K562 (cell line): ENCODE data around the gene TNFAIP3. TPM values are rescaled to one million over a fixed set of nuclear protein-coding genes. Genes with fewer than 3 reads are reported as not detected.
A peak's percentile ranks its signal among the peaks of the same experiment; 100 is the strongest.

Source experiments
- CHD1 ChIP-seq: fragments of 200-600 bp; sonication (generic); IDR thresholded peaks from one replicate; pipeline ENCODE4 v1.6.1; 2012; ENCODE audit warnings: mild to moderate bottlenecking, moderate library complexity, low read length, inconsistent platforms
- CXXC5 ChIP-seq: fragments of 250-450 bp; sonication (Bioruptor Pico); IDR thresholded peaks from 2 replicates; pipeline ENCODE4 v1.8.0; 2022; ENCODE audit warnings: inconsistent platforms, mild to moderate bottlenecking, moderate library complexity
- ELF1 ChIP-seq: fragments of 200-800 bp; sonication (Bioruptor generic); IDR thresholded peaks from 2 replicates; pipeline ENCODE4 v1.6.1; 2016; ENCODE audit warnings: missing genetic modification characterization, missing compliant biosample characterization
- HDGF ChIP-seq: fragments of 450-650 bp; IDR thresholded peaks from 2 replicates; pipeline ENCODE4 v1.6.1; 2016
- HNRNPLL ChIP-seq: fragments of 200-400 bp; formaldehyde crosslinking; IDR thresholded peaks from 2 replicates; pipeline ENCODE4 v1.6.1; 2017; ENCODE audit warnings: low read length, low read depth, mild to moderate bottlenecking; ENCODE audit not compliant: poor library complexity, severe bottlenecking
- MAFK ChIP-seq: IDR thresholded peaks from 2 replicates; pipeline ENCODE4 v1.6.1; 2011; ENCODE audit warnings: low read length, improper control_type of control experiment
- MLLT1 ChIP-seq, 2 experiments: fragments of 450-650 bp; IDR thresholded peaks; 2 replicates each; pipeline ENCODE4 v1.6.1; 2016
- NFXL1 ChIP-seq: fragments of 450-650 bp; formaldehyde crosslinking; IDR thresholded peaks from 2 replicates; pipeline ENCODE4 v1.4.0; 2021; ENCODE audit warnings: mild to moderate bottlenecking
- PYGO2 ChIP-seq: fragments of 450-650 bp; IDR thresholded peaks from 2 replicates; pipeline ENCODE4 v1.6.1; 2016; ENCODE audit warnings: mild to moderate bottlenecking, missing genetic modification characterization, moderate library complexity, missing compliant biosample characterization
- RUNX1 ChIP-seq: sonication (generic); IDR thresholded peaks from 2 replicates; pipeline ENCODE4 v1.6.1; 2016; ENCODE audit warnings: antibody characterized with exemption, low read depth
- SLC30A9 ChIP-seq: fragments of 250-450 bp; sonication (Bioruptor Pico); IDR thresholded peaks from 2 replicates; pipeline ENCODE4 v1.8.0; 2022; ENCODE audit warnings: mild to moderate bottlenecking, moderate library complexity
- SMARCE1 ChIP-seq: fragments of 450-650 bp; IDR thresholded peaks from 2 replicates; pipeline ENCODE4 v1.7.1; 2016; ENCODE audit warnings: mild to moderate bottlenecking
- TCF3 ChIP-seq: sonication (generic); formaldehyde crosslinking; IDR thresholded peaks from 2 replicates; pipeline ENCODE4 v1.4.0; 2020; ENCODE audit warnings: mild to moderate bottlenecking, missing genetic modification reagents
- TEAD2 ChIP-seq: fragments of 450-650 bp; IDR thresholded peaks from 2 replicates; pipeline ENCODE4 v1.6.1; 2016; ENCODE audit warnings: missing genetic modification characterization, control low read depth, missing compliant biosample characterization
- ZBTB11 ChIP-seq, 3 experiments: fragments of 200-800 bp in 1 of 3; fragments of 250-450 bp in 1 of 3; fragments of 450-650 bp in 1 of 3; sonication (Bioruptor Pico) in 1 of 3; sonication (Bioruptor generic) in 1 of 3; formaldehyde crosslinking in 1 of 3; IDR thresholded peaks; 2 replicates each; pipeline versions ENCODE4 v1.6.1 to v1.8.0; 2016 to 2022; ENCODE audit warnings: mild to moderate bottlenecking in 2 of 3, missing genetic modification characterization in 2 of 3, missing compliant biosample characterization in 1 of 3, moderate library complexity in 1 of 3
- ZNF140 ChIP-seq: fragments of 250-450 bp; sonication (Bioruptor Pico); IDR thresholded peaks from 2 replicates; pipeline ENCODE4 v1.8.0; 2021; ENCODE audit warnings: moderate library complexity, mild to moderate bottlenecking, inconsistent platforms
- ZNF232 ChIP-seq: sonication (generic); formaldehyde crosslinking; IDR thresholded peaks from 2 replicates; pipeline ENCODE4 v1.8.0; 2022; ENCODE audit warnings: mild to moderate bottlenecking, missing genetic modification reagents
- ZNF592 ChIP-seq: fragments of 450-650 bp; IDR thresholded peaks from 2 replicates; pipeline ENCODE4 v1.6.1; 2017; ENCODE audit warnings: antibody characterized with exemption, mild to moderate bottlenecking
- polyA plus RNA-seq, 8 experiments: library from polyadenylated mRNA; depleted of rRNA in 4 of 8; stranded (reverse) in 5 of 8; unstranded in 3 of 8; fragments of >200 nt; fragmentation: Nextera tagmentation in 2 of 8; fragmentation: Illumina TruSeq in 1 of 8; extraction: Ambion mirVana in 2 of 8; extraction: Trizol in 1 of 8; gene quantifications; 2 replicates each; pipeline versions ENCODE4 v1.2.1 to v1.2.3, GENCODE V29; 2011 to 2014; ENCODE audit warnings: inconsistent platforms in 1 of 8, missing spikeins in 1 of 8
- total RNA-seq, 7 experiments: library from RNA; depleted of rRNA in 6 of 7; stranded (reverse); fragments of >200 nt in 6 of 7; fragmentation: Illumina TruSeq in 2 of 7; extraction: Trizol in 2 of 7; gene quantifications; 2 replicates each; pipeline versions ENCODE4 v1.2.1 to v1.2.3, GENCODE V29; 2011 to 2021; ENCODE audit warnings: low replicate concordance in 1 of 7

TNFAIP3 gene
- total and polyA plus RNA-seq, 9 of the 15 experiments (the other 6 are each of a cell fraction or from before 2014, with no cell fraction given): 0.79 to 17.0 (median 6.4) TPM

- TF ChIP-seq MLLT1 (IDR thresholded peaks at IDR 0.05) (peak; percentile 62 to 74; a peak in 3 of 4 replicates), SLC30A9 (CRISPR knock-in tag) (0 out of 2 replicates have a peak, but pooled peaks have one; percentile 53), MAFK (peak; percentile 45), TCF3 (CRISPR knock-in tag) (0 out of 2 replicates have a peak, but pooled peaks have one; percentile 4), CXXC5 (CRISPR knock-in tag) (peak; percentile 28), ZNF140 (0 out of 2 replicates have a peak, but pooled peaks have one; percentile 26), PYGO2 (no peak), HNRNPLL (no peak), RUNX1 (no peak), HDGF (0 out of 2 replicates have a peak, but pooled peaks have one; percentile 21), CHD1 (peak; percentile 8), NFXL1 (CRISPR knock-in tag) (peak; percentile 18; the same call in 1 of the 2 replicates), ZNF232 (CRISPR knock-in tag) (no peak), ZNF592 (peak; percentile 56; the same call in 1 of the 2 replicates), SMARCE1 (0 out of 2 replicates have a peak, but pooled peaks have one; percentile 31), ZBTB11 (CRISPR knock-in tag; IDR thresholded peaks at IDR 0.05) (peak in 1 of 3 experiments; percentile 36; a peak in 1 of 6 replicates), ELF1 (tag) (peak; percentile 35; the same call in 1 of the 2 replicates), TEAD2 (tag) (no peak)
Measured at GRCh38 chr6:137861550-137862337, 5.3 kb upstream of the TNFAIP3 start (continued).
